ENCODE measurements around the gene CACNB4.
A peak's percentile ranks its signal among the peaks of the same experiment; 100 is the strongest.
"Not testable (repeated sequence)": the region's sequence is repeated elsewhere in the genome, so short reads cannot be mapped to it uniquely, and the experiment has no call there.

Gene CACNB4

DNA sequence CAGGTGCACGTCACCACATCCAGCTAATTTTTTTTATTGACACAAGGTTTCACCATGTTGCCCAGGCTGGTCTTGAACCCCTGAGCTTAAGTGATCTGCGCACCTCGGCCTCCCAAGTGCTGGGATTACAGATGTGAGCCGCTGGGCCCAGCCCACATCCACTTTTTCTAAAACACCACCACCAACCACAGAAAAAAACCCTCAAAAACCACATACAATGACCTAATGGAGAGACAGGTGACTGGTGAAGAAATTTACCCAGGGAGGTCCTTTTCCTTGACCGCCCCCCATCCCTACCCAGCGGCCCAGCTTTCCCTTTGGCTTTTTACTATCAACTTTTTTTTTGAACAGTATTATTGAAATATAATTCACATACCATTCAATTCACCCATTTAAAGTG is 47.9 kb downstream of the CACNB4 start:
- DNase-seq (ENCODE audit: low read depth, low spot score): no peak

DNA sequence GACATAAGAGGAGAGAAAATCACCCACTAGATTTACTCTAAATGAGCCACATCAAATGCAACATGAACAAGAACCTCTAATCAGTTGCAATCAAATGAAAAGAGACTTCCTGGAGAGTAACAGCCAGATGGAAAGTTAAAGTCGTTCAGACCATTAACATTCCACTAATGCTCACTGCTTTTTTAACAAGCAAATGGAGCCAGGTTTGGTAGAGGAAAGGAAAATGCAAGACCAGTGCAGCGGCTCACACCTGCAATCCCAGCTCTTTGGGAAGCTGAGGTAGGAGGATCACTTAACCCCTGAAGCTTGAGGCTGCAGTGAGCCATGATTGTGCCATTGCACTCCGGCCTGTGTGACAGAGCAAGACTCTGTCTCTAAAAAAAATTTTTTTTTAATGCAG is 48.5 kb downstream of the CACNB4 start:
- no peak for DNase-seq (ENCODE audit: low read depth, low spot score)

DNA sequence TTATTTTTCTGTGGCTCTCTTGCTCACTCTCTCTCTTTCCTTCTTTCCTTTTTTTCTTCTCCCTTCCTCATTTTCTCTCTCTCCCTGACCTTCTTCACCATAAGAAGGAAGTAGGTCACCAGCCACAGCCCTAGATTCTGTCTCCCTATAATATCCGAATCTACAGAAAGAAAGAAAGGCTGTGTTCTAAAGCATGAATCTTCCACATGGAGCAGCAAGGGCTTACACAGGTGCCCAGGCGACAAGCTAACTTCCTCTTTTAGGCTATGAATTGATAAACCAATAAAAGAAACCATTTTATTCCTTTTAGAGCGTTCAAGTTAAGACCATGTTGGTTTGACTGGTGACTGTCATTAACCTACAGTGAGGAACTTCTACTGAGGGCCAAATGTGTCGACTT is 49.3 kb downstream of the CACNB4 start:
- no peak for DNase-seq (ENCODE audit: low read depth, low spot score)

DNA sequence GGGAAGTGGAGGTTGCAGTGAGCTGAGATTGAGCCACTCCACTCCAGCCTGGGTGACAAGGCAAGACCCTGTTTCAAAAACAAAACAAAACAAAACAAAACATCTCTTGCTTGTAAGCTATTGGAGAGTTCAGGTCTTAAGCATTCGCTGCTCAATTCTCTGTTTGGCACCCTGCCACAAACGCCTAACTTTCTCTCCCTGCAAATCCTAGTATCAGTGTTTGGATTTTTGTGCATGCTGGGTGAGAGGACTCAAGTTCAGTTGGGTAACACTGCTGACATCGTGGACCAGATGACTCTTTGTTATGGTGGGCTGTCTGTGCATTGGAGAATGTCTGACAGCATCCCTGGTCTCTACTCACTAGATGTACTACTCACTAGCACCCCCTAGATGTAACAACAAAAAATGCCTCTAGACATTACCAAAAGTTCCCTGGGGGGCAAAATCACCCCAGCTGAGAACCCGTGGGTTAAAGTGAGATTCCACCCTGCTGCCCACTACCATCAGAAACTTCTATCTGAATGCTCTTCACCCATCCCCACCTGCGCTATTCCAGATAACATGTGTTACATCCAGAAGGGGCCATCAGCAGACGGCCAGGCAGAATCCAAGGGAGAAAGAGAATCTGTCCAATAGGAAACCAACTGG is 50.9 kb downstream of the CACNB4 start:
- no peak for DNase-seq (ENCODE audit: low read depth, low spot score)

DNA sequence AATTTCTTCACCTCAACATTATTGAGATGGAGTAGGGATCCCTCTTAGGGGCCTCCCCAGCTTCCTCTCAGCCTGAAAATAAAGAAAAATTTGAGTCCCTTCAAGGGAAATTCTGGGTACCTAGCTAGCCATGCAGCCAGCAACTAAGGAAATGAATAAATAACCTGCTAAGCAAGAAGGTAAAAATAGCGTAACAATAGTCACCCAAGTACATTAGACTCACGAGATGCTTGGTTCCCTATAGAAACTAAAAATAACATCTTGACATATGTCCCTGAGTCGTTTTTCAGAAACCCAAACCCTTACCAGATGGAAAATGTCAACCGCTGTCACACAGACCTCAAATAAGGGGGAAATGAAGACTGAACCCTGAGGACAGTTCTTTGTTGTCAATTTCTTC is 51.9 kb downstream of the CACNB4 start:
- no peak for DNase-seq (ENCODE audit: low read depth, low spot score)

DNA sequence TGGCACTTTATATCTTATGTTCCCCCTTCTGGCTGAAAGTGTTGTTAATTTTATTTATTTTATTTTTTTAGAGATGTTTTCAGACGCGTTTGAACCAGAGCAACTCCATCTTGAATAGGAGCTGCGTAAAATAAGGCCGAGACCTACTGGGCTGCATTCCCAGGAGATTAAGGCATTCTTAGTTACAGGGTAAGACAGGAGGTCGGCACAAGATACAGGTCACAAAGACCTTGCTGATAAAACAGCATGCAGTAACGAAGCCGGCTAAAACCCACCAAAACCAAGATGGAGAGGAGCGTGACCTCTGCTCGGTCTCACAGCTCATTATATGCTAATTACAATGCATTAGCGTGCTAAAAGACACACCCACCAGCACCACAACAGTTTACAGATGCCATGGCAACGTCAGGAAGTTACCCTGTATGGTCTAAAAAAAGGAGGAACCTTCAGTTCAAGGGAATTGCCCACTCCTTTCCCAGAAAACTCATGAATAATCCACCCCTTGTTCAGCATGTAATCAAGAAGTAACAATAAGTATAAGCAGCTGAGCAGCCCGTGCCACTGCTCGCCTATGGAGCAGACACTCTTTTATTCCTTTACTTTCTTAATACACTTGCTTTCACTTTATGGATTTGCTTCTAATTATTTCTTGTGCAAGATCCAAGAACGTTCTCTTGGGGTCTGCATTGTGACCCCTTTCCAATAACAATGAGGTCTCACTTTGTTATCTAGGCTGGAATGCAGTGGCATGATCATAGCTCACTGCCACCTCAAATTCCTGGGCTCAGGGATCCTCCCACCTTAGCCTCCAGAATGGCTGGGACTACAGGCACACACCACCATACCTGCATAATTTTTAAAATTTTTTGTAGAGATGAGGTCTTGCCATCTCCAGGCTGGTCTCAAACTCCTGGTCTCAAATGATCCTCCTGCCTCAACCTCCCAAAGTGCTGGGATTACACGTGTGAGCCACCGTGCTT is 55.9 kb downstream of the CACNB4 start:
- no peak for DNase-seq (ENCODE audit: low read depth, low spot score)

DNA sequence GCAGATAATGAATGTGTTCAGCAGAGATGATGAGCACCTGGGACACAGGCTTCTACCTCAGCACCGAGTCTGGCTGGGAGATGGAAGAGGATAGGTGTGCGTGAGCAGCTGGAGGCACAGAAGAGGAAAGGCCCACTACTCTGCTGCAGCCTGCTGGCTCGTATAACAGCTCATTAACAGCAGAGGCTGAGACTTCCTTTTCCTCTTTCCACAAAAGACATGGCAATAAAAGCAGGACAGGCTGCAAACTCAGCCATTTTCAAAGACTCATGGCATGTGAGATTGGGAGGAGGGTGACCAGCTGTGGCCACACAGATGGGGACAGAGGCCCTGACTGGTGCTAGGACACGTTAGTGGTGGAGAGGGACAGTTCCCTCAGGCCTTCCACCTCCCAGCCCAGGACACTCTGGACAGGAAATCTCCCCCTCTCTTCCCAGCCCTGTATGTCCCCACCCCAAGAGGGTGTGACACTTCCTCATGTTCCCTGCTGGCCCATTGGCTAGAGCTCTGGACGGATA is 60.3 kb downstream of the CACNB4 start:
- no peak for DNase-seq (ENCODE audit: low read depth, low spot score)

DNA sequence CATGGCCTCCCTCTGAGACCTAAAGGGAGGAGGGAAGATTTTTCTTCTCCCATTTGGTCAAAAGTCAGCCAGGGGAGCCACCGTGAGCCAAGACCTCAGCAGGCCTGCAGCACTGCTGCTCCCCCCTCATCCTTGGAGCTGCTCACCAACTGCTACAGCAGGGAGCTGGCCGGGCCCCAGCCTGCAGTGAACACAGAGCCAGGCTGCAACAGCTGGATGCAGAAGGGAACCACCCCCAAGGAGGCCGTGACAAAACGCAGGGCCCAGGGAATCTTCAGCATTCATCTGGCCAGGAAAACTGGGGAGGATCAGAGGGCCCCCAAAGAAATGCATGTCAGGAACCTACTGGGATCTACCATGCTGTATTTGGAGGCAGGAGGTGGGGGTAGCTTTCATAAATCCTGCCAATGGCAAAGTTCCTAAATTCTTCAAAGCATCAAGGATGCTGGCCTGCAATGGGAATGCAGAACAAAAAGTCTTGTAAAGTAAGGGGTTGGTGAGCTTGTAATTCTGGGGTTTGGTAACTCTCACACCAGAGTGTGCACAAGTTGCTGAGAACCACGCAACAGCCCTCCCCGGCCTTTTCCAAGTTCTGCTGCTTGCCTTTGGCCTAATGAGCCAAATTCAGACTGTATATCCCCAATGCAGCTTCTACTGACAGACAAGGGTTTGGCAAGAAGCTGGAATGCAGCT is 61.0 kb downstream of the CACNB4 start:
- no peak for DNase-seq (ENCODE audit: low read depth, low spot score)

DNA sequence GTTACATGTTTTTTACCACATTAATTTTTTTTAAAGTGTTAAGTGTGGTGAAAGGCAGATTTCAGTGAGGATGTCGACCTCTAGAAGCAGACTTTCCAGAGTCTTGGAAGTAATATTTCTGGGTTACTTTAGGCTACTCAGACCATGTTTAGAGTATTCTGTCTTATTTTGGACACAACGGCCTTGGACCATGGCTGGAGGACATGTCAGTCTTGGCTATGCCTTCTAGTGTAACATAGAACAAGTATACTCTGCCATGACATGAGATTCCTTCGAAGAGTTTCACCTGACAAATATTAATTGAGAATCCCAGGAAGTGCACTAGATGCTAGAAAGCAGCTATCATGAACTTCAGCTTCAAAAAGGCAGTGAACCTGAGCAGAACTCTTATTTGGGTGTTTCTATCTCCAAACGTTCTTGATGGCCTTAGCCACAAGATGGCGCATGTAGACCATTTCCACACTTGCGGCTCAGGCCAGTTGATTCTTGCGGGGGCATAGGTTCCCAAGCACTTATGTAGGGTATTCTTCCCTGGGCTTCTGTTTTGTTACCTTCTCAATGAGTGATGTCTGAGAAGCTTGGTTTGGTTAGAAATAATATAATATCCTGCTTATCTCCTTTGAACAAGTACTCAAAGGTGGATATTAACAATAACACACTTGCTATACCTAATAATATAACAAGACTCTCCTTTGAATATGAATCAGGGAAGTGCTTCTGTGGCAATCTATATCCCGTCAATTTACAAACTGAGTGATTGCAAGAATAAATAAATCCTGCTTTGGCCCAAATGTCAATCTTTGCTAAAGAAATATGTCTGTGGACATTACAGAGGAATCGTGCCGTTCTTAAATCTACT is 62.0 kb downstream of the CACNB4 start:
- DNase-seq (ENCODE audit: low read depth, low spot score): peak; percentile 11

DNA sequence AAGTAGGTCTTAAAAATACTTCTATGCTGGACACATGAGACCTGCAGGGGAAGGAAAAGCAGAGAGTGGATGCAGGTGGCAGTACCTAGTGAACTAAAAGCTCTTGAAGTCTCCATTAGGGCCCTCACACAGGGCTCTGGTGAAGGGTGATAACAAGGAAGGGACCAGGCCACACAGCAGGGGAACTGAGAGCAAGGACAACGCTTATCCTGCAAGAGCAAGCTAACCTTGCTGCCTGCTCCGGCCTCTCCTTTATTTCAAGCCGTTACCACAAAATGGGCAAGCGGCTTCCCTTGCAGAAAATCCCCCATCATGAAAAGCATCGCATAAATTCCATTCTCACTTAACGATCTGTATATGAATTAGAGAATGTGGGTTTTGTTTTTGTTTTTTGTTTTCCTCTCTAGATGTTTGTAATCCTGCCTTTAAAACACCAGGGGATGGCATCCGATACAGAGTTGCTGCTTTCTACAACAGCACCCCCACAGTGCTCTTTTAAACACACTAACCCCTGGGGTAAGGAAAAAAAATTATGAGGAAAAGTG is 64.5 kb downstream of the CACNB4 start:
- no peak for DNase-seq (ENCODE audit: low read depth, low spot score)

DNA sequence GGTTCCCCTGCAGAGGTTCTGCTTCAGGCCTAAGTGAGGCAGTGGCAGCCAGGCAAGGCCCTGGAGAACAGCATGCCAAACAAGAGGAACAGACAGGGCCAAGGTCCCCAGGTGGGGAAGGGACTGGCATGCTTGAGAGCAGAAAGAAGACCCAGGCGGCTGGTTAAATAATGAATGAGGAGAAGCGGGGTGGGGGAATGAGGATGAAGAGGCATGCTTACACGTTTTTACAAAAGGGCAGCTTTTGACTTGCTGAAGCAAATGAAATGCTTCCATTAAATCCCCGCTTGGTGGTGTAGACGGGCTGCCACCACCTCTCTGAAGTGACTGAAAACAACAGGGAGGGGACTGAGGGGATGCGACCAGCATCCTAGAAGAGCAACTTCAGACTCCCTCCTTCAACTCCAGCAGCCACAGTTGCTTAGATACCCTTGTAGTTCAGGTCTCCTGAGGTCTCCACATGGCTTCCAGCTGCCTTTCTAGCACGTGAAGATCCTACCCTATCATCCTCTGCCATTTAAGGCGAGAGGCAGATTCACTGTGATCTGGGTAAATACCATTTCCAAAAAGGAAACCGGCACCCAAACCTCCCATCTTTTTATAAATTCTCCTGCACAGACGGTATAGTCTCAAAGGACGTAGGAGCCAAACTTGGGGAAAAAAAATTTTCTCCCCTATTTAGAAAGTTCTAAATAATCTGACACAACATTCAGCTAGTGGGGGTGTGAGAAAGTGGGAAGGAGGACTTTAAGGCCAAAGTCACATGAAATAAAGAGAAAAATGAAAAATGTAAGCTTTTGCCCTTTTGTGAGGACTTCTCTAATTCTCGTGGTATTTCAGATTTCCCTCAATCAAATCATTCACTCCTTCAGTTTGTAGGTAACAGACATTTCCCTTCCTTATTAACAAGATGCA is 65.6 kb downstream of the CACNB4 start:
- DNase-seq (ENCODE audit: low read depth, low spot score): no peak

DNA sequence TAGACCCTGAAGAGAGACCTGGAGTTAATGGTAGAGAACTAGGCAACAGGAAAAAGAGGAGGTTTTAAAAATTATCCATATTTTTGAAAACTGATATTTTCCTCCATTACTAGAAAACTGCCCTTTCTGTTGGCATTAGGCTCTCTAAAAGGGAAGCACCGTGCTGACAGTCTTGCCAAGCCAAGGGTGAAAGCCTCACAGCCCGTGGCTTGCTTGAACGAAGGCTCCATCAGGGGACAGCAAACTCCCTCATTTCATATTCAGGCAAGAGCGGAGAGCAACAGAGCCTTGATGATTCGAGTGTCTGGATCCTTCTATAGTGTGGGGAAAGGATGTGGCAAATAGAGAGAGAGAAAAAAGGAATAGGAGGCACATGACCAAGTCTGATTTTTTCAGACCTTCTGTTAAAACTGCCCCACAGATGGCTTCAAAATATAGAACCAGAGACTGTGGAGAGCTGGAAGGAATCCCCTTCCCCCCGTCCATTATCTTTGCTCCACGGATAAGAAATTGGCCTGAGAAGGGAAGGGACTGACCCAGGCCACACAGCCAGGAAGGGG is 67.0 kb downstream of the CACNB4 start:
- no peak for DNase-seq (ENCODE audit: low read depth, low spot score)

DNA sequence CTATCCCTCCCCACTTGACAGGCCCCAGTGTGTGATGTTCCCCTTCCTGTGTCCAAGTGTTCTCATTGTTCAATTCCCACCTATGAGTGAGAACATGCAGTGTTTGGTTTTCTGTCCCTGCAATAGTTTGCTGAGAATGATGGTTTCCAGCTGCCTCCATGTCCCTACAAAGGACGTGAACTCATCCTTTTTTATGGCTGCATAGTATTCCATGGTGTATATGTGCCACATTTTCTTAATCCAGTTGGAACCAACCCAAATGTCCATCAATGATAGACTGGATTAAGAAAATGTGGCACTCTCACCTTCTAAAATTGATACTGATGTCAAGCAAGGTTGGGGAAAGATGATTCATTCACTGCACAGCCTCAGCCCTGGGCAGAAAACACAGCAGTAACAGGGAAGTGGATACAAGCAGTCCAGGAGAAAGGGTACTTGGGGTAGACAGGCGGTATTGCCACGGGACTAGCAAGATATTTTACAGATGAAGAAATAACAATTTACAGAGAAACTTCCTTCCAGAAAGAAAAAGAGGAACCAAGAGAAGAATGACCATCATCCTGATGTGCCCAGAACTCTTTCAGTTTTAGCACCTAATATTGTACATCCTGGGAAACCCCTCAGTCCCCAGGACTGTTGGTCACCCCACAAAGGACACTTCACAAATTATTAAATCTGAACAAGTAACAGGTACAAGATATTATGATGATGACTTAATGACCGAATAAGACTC is 68.1 kb downstream of the CACNB4 start:
- DNase-seq (ENCODE audit: low read depth, low spot score): not testable (repeated sequence)

DNA sequence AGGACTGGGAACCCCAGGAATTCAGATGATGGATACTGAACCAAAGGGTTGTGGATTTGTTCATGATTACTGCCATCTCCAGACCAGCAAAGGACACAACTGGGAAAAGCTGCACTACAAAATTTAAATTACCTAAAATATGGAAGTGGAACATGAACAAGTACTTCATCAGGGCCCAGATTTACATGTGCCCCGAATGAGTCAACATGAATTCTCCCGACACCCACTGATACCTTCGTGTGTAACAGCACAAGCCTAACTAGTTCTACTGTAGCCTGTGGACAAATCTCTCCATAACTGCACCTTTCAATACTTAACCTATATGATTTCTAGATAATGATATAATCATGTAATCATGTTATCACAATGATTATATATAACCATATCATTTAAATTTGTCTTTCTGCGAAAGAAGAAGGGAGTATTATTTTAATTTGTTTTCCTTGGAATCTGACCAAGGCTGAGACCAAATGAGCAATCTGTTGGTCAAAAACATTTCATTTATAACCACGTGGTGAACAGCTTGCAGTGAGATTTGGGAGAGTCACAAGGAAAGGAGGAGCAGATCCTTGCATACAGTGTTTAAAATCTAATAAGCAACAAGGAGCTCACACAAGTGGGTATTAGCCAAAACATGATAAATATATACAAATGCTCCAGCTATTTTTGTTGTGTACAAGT is 70.5 kb downstream of the CACNB4 start:
- DNase-seq (ENCODE audit: low read depth, low spot score): no peak

DNA sequence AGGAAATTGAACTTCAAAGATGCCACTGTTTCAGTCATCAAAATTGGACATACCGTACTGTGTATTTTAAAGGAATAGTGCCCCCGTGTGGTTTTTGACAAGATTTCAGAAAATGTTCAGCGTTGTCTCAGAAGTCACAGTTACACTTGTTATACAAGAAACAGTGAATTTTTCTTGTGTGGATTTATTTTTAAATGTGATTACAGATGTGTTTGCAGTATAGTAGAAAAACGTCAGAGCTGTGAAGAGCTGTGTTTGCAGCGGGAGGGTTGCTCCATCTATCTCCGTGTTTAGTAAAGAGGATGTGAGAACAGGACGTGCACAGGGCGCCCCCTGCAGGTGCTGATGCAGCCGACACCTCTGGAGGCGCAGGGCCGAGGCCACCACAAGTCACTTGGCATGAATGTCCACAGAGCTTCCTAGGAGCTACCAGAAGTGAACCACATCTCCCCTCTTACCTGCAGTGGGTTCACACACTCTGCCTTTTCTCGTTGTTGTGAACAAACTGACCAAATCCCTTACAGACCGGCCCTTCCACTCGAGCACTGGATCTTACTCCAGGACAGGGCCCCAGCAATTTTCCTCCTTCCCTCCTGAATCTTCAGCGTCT is 73.1 kb downstream of the CACNB4 start:
- peak; percentile 52 for DNase-seq (ENCODE audit: low read depth, low spot score)

DNA sequence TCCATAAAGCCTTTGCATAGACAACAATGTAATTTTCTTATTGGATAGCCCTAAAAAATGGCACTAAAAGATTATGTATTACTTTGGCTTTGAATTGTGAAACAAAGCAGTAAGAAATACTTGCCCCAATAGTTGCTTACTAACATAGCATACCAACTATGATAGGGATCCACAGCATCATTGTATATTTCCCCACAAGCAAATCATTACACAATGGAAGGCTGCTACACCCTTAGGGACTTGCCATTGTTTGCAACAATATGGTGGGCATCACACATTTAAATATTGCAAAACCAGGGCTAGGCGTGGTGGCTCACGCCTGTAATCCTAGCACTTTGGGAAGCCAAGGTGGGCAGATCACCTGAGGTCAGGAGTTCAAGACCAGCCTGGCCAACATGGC is 74.4 kb downstream of the CACNB4 start:
- DNase-seq (ENCODE audit: low read depth, low spot score): no peak

DNA sequence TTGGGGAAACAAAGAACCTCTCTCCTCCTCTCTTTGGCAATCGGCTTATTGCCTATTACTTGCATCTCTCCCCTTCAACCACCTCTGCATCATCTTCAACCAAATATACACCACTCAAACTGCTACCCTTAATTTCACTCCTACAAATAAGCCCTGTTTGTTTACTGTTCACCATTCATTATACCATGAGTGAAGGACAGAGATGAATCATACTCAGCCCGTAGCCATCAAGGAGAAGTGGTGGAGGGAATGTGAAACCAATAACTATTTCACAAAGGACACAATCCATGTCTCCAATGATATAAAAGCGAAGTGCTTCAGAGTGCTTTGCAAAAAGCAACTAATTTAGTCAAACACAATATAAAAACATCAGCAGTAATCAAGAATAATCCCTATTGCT is 76.8 kb downstream of the CACNB4 start:
- no peak for DNase-seq (ENCODE audit: low read depth, low spot score)

DNA sequence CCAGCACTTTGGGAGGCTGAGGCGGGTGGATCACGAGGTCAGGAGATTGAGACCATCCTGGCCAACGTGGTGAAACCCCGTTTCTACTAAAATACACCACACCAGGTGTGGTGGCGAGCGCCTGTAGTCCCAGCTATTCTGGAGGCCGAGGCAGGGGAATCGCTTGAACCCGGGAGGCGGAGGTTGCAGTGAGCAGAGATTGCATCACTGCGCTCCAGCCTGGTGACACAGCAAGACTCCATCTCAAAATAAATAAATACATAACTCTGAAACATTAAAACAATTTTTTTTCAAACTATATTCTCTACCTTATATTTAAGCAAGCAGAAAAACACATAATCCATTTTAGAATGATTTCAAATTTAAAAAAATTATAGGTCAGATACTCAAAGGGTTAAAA is 77.8 kb downstream of the CACNB4 start:
- DNase-seq (ENCODE audit: low read depth, low spot score): not testable (repeated sequence)

Data from activated naive CD8-positive, alpha-beta T cell treated with anti-CD3 and anti-CD28 coated beads, Interleukin-2, amount 50 U/mL, for 16 hours (primary cell).